ENCODE measurements around the gene FOXO4.
"Not testable (repeated sequence)": the region's sequence is repeated elsewhere in the genome, so short reads cannot be mapped to it uniquely, and the experiment has no call there.

FOXO4 gene, protein sequence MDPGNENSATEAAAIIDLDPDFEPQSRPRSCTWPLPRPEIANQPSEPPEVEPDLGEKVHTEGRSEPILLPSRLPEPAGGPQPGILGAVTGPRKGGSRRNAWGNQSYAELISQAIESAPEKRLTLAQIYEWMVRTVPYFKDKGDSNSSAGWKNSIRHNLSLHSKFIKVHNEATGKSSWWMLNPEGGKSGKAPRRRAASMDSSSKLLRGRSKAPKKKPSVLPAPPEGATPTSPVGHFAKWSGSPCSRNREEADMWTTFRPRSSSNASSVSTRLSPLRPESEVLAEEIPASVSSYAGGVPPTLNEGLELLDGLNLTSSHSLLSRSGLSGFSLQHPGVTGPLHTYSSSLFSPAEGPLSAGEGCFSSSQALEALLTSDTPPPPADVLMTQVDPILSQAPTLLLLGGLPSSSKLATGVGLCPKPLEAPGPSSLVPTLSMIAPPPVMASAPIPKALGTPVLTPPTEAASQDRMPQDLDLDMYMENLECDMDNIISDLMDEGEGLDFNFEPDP

DNA sequence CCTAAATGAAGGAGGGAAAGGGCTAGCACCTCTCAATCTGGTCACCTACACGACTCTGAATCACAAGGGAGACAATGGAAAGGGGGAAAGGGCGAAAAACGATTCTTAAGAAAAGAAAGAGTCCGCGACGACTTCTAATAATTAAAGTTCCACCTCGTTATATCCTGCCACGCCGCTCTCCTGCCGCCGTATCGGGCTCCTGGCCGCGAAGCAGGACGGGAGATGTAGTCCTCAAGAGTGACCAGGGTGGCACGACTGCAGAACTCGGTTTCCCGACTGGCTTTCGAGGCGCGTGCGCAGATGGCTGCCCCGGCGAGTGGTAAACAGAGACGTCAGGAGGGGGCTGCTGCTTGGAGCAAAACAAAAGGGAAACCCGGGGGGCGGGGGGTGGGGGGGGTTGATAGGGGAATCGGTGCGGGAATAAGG lies at the start of gene FOXO4:
Gene FOXO4, plus strand, starts transcription at position 297 of the 426 bp plus-strand sequence. CDS start 678 bp downstream, outside the sequence.
- DNase-seq = peak; percentile 92

GRCh38 chrX:71047891-71048290 lies 47.8 kb upstream of the FOXO4 start:
- DNase-seq = not testable (repeated sequence)

DNA sequence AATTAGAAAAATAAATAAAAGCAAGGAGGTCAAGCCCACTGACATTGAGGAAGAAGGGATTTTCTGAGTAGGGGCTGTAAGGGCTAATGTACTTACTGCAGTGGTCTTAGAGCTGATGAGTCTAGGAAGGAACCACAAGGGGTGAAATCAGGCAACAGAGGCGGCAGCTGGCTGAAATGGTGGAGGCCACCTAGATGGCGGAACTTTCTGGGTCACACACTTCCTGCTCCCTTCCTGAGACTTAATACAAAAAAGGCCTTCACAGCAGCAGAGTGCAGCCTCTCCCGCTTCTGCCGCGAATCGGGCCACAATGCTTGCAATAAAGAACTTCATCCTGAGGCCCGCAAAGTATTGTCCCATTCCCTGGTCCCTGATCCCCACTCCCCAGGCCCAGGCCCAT lies 42.9 kb upstream of the FOXO4 start:
- DNase-seq = no peak

GRCh38 chrX:71053217-71053621 lies 42.4 kb upstream of the FOXO4 start:
- no peak for DNase-seq

GRCh38 chrX:71056867-71057266 lies 38.8 kb upstream of the FOXO4 start:
- DNase-seq = no peak

- no peak for DNase-seq
Observed at GRCh38 chrX:71057848-71058530, 37.7 kb upstream of the FOXO4 start.

DNA sequence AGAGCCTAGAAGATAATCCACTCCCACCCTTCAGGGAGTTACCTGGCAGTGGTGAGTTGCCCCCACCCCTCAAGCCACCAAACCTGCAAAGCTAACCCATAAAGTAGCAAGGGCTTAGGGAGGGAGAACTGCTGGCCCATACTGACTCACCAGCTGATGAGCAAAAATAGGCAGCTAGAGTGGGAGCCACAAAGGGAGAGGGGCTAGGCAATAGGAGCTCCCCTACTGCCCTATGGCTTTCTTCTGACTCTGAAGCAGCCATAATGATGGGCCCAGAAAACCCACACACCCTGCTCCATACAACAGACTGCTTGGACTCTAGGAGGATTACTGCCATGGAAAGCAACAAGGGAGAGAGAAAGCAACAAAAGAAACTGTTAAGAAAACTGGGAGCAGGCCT lies 35.5 kb upstream of the FOXO4 start:
- DNase-seq = no peak

DNA sequence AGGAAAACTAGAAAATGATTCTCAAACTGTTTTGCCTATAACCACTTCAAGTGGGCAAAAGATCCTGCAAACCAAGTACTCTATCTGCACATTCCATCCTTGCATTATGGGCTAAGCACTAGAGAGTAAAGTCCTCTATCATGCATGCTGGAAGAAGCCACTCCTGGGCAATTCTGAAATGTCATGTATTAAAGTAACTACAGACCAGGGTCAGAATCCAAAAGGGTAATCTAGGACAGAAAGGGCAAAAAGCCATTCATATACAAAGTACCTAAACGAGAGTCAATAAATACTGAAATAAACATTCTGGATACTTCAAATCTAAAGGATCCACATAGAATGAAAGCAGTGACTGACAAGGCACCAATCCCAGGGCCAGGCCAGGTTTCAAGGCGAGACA lies 28.6 kb upstream of the FOXO4 start:
- no peak for DNase-seq

DNA sequence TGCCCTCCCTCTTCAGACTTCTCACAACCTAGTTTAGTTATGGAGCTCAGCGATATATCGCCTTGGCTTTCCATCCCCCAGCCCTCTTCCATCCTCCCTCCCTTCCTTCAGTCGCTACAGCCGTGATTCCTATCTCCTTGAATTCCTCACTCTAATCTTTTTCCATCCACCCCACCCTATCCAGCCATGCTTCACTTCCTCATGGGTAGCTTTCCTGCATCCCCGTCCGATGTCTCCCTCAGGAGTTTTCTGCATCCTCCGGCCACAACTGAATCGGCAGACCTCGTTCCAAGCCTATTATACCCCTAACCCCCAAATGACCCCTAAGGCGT lies 28.0 kb upstream of the FOXO4 start:
- DNase-seq = no peak

DNA sequence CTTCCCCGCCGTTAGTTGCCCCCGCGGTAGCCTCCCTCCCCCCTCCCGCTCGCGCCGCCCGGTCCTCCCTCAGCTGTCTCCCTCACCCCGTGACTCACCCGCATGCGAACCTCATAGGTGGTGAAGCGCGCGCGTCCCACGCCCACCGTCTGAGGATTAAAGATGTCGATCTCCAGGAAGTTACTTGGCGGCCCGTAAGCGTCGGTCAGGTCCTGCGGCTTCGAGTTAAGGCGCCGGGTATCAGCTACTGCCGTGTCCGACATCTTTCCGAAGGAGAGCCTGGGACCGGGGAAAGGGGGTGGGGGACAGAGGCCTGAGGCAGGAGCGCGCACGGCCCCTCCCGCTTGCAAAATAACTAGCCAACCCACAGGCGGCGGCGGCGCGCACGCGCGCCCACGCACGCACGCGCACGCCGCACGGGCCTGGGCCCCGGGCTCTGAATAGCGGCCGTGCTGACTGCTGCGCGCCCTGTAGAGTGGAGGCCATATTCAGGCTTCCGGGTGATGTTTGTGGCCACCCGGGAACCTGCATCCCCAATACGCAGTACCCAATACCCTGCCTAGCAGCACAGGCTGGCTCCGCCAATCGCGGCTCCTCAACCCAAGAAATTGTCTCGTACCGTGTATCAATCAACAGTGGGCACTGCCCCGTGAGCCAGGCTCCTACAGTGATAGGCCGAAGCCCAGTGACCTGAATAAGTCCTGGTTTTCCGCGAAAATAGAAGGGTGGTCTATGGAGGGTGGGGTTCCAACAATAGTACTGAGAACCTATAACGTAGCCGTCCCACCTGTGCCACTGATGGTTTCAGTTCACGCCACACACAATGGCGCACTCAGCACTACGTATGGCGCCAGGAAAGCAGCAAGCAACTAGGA lies 27.4 kb upstream of the FOXO4 start, which contains the start of gene SNX12:
Gene SNX12, minus strand, starts transcription at position 291 of the 875 bp plus-strand sequence. Its CDS starts 28 bp downstream, at position 263.
- peak; percentile 98 for DNase-seq

DNA sequence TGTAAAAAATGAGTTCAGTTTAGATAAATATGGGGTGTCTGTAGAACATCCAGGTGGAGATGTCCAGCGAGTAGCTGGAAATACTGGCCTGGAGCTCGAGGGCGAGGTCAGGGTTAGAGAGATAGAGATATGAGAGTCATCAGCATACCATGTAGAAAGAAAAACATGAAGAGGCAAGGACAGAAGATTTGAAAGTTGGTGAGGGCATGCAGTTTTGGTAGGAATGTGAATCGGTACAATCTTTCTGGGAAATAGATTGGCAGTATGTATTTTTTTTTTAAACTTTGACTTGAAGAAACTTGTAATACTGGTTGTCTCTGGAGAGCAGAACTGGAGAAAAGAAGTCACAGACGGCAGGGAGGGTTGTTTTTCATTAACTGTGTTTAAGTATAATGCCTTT lies 25.1 kb upstream of the FOXO4 start:
- DNase-seq = no peak

DNA sequence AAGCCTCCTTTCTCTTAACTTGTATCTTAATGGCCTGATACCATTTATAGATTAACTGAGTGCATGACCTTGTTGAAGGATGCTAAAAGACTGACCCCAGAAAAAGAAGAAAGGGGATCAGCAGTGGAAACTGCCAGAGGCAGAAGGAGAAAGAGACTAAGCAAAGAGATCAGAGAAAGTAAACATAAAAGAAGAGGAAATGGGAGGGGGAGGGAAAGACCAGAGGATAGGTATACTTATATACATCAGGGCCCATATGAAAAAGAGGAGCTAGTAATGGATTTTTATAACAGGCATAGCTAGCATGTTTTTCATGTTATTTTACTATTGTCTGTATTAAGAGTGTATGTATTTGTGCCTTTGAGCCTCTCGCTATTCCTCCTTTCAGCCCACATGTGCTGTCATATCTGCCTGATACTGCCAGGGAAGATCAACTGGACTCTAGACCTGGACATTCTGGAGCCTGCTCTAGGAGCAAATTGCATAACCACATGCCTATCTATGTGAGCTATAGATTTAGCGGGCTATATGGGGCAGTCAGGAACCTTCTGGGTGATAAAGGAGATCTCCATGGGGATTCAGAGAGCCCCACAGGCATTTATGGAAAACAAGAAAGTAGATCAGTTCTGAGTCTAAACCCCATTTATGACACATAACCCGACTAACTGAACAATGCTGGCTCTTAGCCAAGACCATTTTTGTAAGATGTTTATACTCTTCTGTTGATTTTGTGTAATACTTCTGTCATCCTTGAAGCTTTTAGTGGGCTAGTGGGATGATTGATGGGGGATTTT lies 14.1 kb upstream of the FOXO4 start:
- peak; percentile 33 for DNase-seq

- DNase-seq = no peak
Observed at GRCh38 chrX:71082124-71082647, 13.5 kb upstream of the FOXO4 start.

DNA sequence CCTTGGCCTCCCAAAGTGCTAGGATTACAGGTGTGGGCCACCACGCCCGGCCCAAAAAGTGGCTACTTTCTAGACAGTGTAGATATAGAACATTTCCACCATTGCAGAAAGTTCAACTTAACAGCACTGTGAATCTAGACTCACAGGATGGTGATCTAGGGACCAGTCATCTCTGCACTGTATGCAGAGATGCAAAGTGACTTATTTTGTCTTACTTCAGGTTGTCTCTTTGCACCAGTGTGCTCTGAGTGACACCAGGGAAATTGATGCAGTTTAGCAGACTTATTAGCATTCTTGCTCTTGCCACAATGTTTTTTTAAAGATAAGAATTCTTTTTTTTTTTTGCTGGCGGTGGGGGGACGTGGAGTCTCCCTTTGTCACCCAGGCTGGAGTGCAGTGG lies 12.8 kb upstream of the FOXO4 start:
- no peak for DNase-seq

GRCh38 chrX:71085900-71086299 lies 9.8 kb upstream of the FOXO4 start:
- DNase-seq = no peak

- no peak for DNase-seq
Observed at GRCh38 chrX:71091263-71091662, 4.4 kb upstream of the FOXO4 start.

DNA sequence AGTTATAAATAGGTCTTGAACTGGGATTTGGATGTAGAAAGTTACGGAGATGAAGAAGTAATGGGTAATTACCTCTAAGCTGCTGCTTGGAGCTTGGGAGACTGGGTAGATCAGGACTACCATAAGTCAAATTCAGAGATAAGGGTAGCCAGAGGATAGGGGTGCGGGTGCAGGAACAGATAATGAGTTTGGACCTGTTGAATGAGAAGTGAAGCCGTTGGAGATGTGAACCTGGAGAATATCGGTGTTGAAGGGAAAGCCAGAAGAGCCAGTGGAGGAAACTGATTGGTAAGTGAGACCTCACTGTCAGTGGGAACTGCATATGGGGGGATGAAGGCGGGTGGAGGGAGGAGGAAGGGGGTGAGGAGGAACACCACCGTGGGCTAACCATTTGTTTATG lies 618 bp upstream of the FOXO4 start:
- peak; percentile 15 for DNase-seq

DNA sequence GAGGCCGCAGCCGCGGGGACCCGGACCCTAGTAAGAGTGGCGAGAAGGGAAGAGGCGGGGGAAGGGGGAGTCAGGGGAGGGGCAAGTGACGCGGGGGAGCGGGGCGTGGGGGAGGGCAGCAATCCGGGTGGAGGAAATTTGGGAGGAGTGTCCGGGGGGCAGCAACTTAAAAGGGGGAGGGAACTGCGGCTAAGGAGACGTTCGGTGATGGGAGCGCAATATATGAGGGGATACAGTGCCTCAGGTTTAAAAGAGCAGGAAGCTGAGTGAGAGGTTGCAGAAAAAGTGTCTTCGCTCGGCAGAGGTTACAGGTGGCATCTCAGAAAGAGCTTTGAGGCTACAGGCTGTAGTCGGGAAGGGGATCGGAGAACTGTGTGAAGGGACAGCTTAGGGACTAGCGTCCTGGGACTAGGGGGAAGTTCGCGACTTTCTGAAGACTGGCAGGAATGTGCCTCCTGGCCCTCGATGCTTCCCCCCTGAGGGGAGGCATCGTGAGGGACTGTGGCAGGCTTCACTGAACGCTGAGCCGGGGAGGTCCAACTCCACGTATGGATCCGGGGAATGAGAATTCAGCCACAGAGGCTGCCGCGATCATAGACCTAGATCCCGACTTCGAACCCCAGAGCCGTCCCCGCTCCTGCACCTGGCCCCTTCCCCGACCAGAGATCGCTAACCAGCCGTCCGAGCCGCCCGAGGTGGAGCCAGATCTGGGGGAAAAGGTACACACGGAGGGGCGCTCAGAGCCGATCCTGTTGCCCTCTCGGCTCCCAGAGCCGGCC lies 519 bp downstream of the FOXO4 start:
- DNase-seq = peak; percentile 64

DNA sequence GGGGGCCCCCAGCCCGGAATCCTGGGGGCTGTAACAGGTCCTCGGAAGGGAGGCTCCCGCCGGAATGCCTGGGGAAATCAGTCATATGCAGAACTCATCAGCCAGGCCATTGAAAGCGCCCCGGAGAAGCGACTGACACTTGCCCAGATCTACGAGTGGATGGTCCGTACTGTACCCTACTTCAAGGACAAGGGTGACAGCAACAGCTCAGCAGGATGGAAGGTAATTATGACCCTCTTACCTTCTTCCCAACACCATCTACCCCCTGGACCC lies 1.0 kb downstream of the FOXO4 start:
- peak; percentile 48 for DNase-seq

DNA sequence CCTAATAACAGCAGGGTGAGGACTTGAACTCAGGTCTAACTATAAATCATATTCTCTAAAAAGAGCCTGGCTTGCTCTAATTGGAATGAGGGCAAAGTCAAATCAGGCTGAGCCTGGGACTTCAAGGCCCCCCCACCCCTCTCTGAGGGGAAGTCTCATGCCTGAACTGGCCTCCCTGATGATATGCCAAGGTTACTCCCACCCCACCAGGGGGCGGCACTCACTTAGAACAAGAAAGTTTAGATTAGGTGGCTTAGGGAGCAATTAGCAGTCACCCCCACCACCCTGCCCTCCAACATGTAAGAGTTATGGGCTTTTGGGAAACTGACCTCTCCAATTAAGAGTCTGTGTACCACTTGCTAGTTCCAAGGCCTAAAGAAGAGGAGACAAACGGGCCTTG lies 2.7 kb downstream of the FOXO4 start:
- DNase-seq = peak; percentile 69

GRCh38 chrX:71098951-71099506 lies 3.4 kb downstream of the FOXO4 start:
- DNase-seq = no peak
